Panc1 (cell line): Measurements from ENCODE around the gene MRPL43.

Source experiments
- POLR2AphosphoS5 ChIP-seq: IDR thresholded peaks from 2 replicates; pipeline ENCODE4 v1.6.1; 2012; ENCODE audit warnings: mild to moderate bottlenecking, low read depth, low read length, moderate library complexity
- SIN3A ChIP-seq: IDR thresholded peaks from 2 replicates; pipeline ENCODE4 v1.6.1; 2012; ENCODE audit warnings: low read depth, mild to moderate bottlenecking, low read length, moderate library complexity, borderline replicate concordance; ENCODE audit not compliant: insufficient read depth
- TF ChIP-seq, protein P1 (sequence below): fragments of 450-650 bp; IDR thresholded peaks from 2 replicates; pipeline ENCODE4 v1.5.1; 2017; ENCODE audit warnings: mild to moderate bottlenecking
- TF ChIP-seq, protein P2 (sequence below), 2 experiments: IDR thresholded peaks; 2 replicates each; pipeline ENCODE4 v1.6.1; 2011 to 2012; ENCODE audit warnings: low read depth in 2 of 2, control low read depth in 1 of 2, low read length in 1 of 2, mild to moderate bottlenecking in 1 of 2, moderate library complexity in 1 of 2; ENCODE audit not compliant: insufficient read depth in 1 of 2

- TF ChIP-seq, protein P1, sequence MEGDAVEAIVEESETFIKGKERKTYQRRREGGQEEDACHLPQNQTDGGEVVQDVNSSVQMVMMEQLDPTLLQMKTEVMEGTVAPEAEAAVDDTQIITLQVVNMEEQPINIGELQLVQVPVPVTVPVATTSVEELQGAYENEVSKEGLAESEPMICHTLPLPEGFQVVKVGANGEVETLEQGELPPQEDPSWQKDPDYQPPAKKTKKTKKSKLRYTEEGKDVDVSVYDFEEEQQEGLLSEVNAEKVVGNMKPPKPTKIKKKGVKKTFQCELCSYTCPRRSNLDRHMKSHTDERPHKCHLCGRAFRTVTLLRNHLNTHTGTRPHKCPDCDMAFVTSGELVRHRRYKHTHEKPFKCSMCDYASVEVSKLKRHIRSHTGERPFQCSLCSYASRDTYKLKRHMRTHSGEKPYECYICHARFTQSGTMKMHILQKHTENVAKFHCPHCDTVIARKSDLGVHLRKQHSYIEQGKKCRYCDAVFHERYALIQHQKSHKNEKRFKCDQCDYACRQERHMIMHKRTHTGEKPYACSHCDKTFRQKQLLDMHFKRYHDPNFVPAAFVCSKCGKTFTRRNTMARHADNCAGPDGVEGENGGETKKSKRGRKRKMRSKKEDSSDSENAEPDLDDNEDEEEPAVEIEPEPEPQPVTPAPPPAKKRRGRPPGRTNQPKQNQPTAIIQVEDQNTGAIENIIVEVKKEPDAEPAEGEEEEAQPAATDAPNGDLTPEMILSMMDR = no peak
- TF ChIP-seq POLR2AphosphoS5 (no peak), SIN3A (no peak)
- TF ChIP-seq, protein P2, sequence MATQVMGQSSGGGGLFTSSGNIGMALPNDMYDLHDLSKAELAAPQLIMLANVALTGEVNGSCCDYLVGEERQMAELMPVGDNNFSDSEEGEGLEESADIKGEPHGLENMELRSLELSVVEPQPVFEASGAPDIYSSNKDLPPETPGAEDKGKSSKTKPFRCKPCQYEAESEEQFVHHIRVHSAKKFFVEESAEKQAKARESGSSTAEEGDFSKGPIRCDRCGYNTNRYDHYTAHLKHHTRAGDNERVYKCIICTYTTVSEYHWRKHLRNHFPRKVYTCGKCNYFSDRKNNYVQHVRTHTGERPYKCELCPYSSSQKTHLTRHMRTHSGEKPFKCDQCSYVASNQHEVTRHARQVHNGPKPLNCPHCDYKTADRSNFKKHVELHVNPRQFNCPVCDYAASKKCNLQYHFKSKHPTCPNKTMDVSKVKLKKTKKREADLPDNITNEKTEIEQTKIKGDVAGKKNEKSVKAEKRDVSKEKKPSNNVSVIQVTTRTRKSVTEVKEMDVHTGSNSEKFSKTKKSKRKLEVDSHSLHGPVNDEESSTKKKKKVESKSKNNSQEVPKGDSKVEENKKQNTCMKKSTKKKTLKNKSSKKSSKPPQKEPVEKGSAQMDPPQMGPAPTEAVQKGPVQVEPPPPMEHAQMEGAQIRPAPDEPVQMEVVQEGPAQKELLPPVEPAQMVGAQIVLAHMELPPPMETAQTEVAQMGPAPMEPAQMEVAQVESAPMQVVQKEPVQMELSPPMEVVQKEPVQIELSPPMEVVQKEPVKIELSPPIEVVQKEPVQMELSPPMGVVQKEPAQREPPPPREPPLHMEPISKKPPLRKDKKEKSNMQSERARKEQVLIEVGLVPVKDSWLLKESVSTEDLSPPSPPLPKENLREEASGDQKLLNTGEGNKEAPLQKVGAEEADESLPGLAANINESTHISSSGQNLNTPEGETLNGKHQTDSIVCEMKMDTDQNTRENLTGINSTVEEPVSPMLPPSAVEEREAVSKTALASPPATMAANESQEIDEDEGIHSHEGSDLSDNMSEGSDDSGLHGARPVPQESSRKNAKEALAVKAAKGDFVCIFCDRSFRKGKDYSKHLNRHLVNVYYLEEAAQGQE (IDR thresholded peaks at IDR 0.05; ENCODE audit: insufficient read depth in 1 of 2, low read depth in 2 of 2, low read length in 1 of 2) = no peak
Observed at GRCh38 chr10:101005869-101006567, 18.7 kb upstream of the MRPL43 start.
